Measurements from ENCODE around the gene STRBP.
"Not testable (repeated sequence)": the region's sequence is repeated elsewhere in the genome, so short reads cannot be mapped to it uniquely, and the experiment has no call there.

The STRBP gene

DNA sequence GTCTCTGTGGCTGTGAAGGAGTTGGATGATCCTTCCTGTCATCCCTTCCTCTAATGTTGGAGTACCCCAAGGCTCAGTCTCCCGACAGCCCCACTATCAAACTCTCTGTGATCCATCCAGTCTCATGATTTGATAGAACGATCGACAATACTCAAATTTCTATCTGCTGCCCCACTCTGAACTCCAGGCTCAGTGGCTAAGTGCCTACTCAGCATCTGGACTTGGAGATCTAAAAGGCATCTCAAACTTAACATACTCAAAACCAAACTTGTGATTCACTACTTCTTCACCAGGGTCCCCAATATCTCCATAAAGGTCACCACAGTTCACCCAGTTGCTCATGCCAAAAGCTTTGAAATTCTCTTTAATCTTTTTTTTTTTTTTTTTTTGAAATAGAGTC is 15.1 kb upstream of the STRBP start:
- H3K4me3 ChIP-seq (replicated peaks; ENCODE audit: low read depth, low read length), result no peak overlapping the region
- TF ChIP-seq, protein P1, sequence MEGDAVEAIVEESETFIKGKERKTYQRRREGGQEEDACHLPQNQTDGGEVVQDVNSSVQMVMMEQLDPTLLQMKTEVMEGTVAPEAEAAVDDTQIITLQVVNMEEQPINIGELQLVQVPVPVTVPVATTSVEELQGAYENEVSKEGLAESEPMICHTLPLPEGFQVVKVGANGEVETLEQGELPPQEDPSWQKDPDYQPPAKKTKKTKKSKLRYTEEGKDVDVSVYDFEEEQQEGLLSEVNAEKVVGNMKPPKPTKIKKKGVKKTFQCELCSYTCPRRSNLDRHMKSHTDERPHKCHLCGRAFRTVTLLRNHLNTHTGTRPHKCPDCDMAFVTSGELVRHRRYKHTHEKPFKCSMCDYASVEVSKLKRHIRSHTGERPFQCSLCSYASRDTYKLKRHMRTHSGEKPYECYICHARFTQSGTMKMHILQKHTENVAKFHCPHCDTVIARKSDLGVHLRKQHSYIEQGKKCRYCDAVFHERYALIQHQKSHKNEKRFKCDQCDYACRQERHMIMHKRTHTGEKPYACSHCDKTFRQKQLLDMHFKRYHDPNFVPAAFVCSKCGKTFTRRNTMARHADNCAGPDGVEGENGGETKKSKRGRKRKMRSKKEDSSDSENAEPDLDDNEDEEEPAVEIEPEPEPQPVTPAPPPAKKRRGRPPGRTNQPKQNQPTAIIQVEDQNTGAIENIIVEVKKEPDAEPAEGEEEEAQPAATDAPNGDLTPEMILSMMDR (IDR thresholded peaks at IDR 0.05; ENCODE audit: low read depth, low read length, missing control alignments), result no peak
- DNase-seq (ENCODE audit: extremely low read depth, low read depth), result no peak

DNA sequence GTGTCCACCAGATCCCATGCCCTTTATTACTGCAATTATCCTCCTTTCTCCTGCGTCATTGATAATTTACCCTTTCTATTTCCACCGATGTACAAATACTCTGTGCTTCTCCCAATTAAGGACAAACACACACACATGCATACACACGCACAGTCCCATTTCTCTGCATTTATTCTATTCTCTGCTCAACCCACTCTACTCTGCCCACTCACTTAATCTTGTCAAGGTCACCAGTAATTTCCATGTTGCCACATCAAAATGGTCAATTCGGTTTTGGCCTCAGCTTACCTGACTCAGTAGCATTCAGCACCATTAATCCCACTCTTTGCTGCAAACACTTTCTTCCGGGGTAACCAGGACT is 14.6 kb upstream of the STRBP start:
- TF ChIP-seq, protein P1 (IDR thresholded peaks at IDR 0.05; ENCODE audit: low read depth, low read length, missing control alignments), result no peak
- DNase-seq (ENCODE audit: extremely low read depth, low read depth), result no peak
- H3K4me3 ChIP-seq (replicated peaks; ENCODE audit: low read depth, low read length), result no peak overlapping the region

DNA sequence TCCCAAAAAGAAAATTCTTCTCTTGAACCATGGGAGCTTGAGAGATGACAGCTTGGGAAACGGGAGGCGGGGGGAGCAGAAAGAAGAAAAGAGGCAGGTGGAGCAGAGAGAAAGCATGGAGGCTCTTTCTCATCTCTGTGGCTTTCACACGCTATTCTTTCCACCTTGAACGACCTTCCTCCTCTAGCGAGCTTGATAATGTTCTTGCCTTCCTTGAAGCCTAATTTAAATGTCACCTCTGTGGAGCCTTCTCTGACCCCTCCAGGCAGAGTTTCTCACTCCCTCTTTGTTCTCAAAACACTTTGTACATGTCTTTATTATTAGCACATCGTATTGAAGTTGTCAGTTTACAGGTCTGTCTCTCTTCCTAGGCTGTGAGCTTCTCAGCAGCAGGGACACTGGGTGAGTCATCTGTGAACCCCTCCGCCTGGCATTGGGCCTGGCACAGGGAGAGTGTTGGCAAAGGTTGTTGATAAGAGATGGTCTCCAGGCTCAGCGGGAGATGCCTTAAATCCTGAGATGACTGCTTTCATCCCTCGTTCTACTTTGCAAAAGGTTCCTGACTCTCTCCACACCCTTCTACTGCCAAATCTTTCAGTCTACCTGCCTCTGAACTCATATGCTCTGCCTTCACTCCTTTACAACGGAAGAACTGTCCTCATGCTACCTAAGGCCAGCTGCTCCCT is 14.1 kb upstream of the STRBP start:
- no peak overlapping the region for H3K4me3 ChIP-seq (replicated peaks; ENCODE audit: low read depth, low read length)
- DNase-seq (ENCODE audit: extremely low read depth, low read depth), result no peak
- TF ChIP-seq, protein P1 (IDR thresholded peaks at IDR 0.05; ENCODE audit: low read depth, low read length, missing control alignments), result no peak

DNA sequence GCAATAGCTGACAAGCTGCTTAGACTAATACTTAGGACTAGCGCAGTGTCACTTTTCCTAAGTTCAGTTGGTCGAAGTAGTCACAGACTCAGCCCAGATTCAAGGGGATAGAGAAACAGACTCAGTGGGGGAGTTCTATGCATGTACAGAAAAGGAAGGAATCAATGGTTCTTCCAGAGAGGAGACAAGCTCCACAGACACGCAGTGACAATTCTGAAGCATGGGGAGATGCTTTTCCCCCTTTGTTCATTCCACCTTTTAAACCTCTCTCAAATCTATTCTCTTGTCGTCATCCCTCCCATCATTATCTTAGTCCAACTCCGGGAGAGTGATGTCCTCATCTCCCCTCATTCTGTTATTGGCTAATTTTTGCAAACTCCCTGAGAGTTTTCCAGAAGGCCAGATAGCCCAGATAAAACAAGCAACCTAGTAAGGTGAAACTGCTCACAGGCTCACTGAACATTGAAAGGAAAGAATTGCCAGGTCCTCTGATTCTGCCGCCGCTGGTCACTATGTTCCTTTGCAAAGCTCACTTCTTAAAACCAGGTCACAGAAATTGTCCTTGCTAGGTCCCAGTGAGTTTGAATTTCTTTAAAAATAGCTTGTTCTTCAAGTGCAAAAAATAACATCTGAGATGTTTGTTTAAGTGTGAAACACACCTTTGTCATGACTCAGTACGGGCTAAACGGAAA is 13.4 kb upstream of the STRBP start:
- no peak for DNase-seq (ENCODE audit: extremely low read depth, low read depth)
- TF ChIP-seq, protein P1 (IDR thresholded peaks at IDR 0.05; ENCODE audit: low read depth, low read length, missing control alignments), result no peak
- H3K4me3 ChIP-seq (replicated peaks; ENCODE audit: low read depth, low read length), result no peak overlapping the region

DNA sequence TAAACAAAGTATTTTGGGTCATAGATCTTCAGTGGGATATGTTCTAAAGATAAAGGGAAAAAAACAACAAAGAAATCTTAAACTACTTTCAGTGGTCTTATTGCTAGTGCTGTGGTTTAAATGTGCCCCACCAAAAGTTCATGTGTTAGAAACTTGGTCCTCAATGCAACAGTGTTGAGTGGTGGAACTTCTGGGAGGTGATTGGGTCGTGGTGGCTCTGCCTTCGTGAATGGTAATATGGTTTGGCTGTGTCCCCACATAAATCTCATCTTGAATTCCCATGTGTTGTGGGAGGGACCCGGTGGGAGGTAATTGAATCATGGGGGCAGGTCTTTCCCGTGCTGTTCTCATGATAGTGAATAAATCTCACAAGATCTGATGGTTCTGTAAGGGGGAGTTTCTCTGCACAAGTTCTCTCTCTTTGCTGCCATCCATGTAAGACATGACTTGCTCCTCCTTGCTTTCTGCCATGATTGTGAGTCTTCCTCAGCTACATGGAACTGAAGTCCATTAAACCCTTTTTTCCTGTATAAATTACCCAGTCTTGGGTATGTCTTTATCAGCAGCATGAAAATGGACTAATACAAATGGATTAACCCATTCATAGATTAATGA is 10.6 kb upstream of the STRBP start:
- DNase-seq (ENCODE audit: extremely low read depth, low read depth), result not testable (repeated sequence)

DNA sequence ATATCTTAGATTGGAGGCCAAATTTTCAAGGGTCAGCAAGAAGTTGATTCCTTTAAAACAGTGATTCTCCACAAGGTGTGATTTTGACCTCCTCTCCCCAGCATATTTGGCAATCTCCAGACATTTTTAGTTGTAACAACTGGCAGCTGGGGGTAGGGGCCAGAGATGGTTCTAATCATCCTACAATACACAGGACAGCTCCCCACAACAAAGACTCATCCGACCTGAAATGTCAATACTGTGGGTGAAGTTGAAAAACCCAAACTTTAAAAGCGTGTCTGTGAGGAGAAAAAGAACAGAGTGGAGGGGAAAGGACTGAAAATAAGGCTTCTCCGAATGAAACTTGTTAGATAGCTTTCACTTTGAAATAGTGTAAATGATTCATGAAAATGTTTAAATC is 10.0 kb upstream of the STRBP start:
- no peak for DNase-seq (ENCODE audit: extremely low read depth, low read depth)
- TF ChIP-seq, protein P1 (IDR thresholded peaks at IDR 0.05; ENCODE audit: low read depth, low read length, missing control alignments), result no peak

More for the DNA sequence above, 10.6 kb upstream of the STRBP start:
- H3K4me3 ChIP-seq (replicated peaks; ENCODE audit: low read depth, low read length), result not testable (repeated sequence)

DNA sequence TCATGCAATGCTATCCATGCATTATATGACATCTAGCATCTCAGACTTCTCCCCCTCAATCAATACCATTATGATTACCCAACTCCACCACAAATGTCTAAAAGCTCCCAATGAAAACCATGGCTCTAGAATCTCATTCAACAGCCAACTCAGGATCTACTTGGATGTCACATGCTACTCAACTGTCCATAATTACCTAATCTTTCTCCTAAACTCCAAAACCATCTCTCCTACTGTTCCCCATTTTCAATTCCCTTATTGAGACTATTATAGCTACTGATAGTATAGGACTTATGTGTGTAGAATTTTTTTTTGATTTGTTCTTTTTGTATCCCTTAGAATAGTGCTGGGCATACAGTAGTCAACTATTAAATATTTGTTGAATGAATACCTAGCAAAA is 8.2 kb upstream of the STRBP start:
- TF ChIP-seq, protein P1 (IDR thresholded peaks at IDR 0.05; ENCODE audit: low read depth, low read length, missing control alignments), result no peak
- no peak for DNase-seq (ENCODE audit: extremely low read depth, low read depth)
- H3K4me3 ChIP-seq (replicated peaks; ENCODE audit: low read depth, low read length), result no peak overlapping the region

More for the DNA sequence above, 10.0 kb upstream of the STRBP start:
- H3K4me3 ChIP-seq (replicated peaks; ENCODE audit: low read depth, low read length), result no peak overlapping the region

DNA sequence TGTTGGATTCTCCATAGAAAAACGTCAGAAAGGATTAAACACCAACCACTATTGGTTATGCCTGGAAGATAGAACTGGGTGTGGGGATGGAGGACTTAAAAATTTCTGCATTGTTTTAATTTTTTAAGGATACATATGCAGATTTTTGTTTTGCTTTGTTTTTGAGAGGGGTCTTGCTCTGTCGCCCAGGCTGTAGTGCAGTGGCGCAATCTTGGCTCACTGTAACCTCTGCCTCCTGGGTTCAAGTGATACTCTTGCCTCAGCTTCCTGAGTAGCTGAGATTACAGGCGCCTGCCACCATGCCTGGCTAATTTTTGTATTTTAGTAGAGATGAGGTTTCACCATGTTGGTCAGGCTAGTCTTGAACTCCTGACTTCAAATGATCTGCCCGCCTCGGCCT is 2.7 kb upstream of the STRBP start:
- not testable (repeated sequence) for DNase-seq (ENCODE audit: extremely low read depth, low read depth)

More for the DNA sequence above, 2.7 kb upstream of the STRBP start:
- not testable (repeated sequence) for H3K4me3 ChIP-seq (replicated peaks; ENCODE audit: low read depth, low read length)
